ENCODE measurements around the gene SAPCD1.
A peak's percentile ranks its signal among the peaks of the same experiment; 100 is the strongest.
"Not testable (repeated sequence)": the region's sequence is repeated elsewhere in the genome, so short reads cannot be mapped to it uniquely, and the experiment has no call there.

SAPCD1 gene

GRCh38 chr6:31779908-31780307, 17.5 kb downstream of the SAPCD1 start:
- DNase-seq = no peak

GRCh38 chr6:31780507-31781243, 18.2 kb downstream of the SAPCD1 start:
- no peak for DNase-seq

GRCh38 chr6:31781244-31782125, 19.0 kb downstream of the SAPCD1 start:
- DNase-seq = no peak

GRCh38 chr6:31782126-31782855, 19.8 kb downstream of the SAPCD1 start:
- no peak for DNase-seq

GRCh38 chr6:31784098-31784925, 21.9 kb downstream of the SAPCD1 start:
- DNase-seq = no peak

- DNase-seq = no peak
Observed at GRCh38 chr6:31785475-31785874, 23.0 kb downstream of the SAPCD1 start.

- DNase-seq = no peak
Observed at GRCh38 chr6:31791324-31792089, 29.1 kb downstream of the SAPCD1 start.

GRCh38 chr6:31792090-31792374, 29.6 kb downstream of the SAPCD1 start:
- no peak for DNase-seq

GRCh38 chr6:31792761-31793171, 30.3 kb downstream of the SAPCD1 start:
- DNase-seq = no peak

GRCh38 chr6:31793927-31794245, 31.4 kb downstream of the SAPCD1 start:
- DNase-seq = not testable (repeated sequence)

GRCh38 chr6:31794294-31794865, 31.9 kb downstream of the SAPCD1 start:
- DNase-seq = no peak

GRCh38 chr6:31794866-31795615, 32.6 kb downstream of the SAPCD1 start:
- no peak for DNase-seq

GRCh38 chr6:31795616-31796298, 33.3 kb downstream of the SAPCD1 start, which contains the start of gene VARS1:
TSS of gene VARS1 (minus strand) at chr6:31795752. CDS start at chr6:31795217, 535 bp downstream.
- DNase-seq = peak; percentile 81

GRCh38 chr6:31796993-31797385, 34.5 kb downstream of the SAPCD1 start:
- no peak for DNase-seq

GRCh38 chr6:31797588-31797987, 35.1 kb downstream of the SAPCD1 start:
- no peak for DNase-seq

GRCh38 chr6:31799781-31800180, 37.3 kb downstream of the SAPCD1 start:
- DNase-seq = no peak

- DNase-seq = not testable (repeated sequence)
Observed at GRCh38 chr6:31801031-31801927, 38.8 kb downstream of the SAPCD1 start.

GRCh38 chr6:31805939-31806469, 43.5 kb downstream of the SAPCD1 start:
- no peak for DNase-seq

Data from NCI-H1105 (cell line).